HG03342 (cell line): ENCODE measurements around the gene CD300LG.
"Not testable (repeated sequence)": the region's sequence is repeated elsewhere in the genome, so short reads cannot be mapped to it uniquely, and the experiment has no call there.

Source experiments
- ATAC-seq: cut with Tn5 transposase; IDR thresholded peaks from one replicate; pipeline ENCODE4 v1.9.1; 2021; ENCODE audit warnings: mild to moderate bottlenecking, moderate library complexity; ENCODE audit not compliant: unreplicated experiment

Gene CD300LG

DNA sequence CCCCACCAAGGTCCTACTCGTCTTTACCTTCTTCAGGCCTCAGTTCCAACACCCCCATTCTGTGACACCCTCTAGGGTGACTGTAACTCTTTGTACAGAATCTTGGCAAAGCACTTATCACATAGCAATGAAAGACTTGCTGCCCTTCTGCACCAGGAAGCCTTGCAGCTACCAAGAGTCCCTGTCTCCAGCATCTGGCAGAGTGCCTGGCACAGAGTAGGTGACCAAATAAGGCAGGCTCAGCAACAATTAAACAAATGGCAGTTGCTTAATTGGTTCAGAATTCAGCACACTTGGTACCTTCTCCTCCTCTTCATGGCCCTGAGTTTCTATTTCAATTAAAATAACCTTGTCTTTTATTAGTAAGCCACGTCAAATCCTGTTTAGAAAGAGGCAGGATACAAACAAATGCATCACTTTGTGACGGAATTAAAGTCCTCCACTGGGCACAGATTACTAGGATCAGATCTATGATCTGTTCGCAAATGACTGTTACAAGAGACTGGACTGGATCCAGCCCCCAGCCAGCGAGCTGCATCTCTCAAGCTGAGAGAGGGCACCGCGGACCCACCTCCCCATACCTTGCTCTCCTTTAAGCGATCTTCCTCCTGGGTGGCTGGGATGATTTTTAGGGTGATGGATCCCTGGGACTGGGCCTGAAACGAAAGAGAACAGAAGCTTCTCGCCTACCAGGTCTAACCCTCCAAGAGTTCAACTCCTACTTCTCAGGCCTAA lies 23.5 kb upstream of the CD300LG start:
- ATAC-seq = no peak

DNA sequence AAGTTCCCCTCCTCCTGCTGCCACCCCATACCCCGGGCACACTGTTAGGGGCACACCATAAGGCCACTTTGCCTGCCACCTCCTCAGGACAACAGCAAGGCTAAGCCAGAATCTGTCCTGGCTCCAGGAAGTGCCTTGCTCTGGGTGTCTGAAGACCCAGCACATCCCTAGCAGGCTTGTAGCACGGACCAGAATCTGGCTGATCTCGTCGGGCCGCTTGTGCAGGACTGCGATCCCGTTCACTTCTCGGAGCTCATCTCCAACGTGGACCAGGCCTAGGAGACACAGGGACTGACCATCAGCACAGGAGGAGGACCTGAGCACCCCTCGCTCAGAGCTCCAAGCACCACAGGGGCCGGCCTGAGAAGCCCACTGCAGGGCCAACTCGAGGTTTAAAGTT lies 21.4 kb upstream of the CD300LG start:
- no peak for ATAC-seq

DNA sequence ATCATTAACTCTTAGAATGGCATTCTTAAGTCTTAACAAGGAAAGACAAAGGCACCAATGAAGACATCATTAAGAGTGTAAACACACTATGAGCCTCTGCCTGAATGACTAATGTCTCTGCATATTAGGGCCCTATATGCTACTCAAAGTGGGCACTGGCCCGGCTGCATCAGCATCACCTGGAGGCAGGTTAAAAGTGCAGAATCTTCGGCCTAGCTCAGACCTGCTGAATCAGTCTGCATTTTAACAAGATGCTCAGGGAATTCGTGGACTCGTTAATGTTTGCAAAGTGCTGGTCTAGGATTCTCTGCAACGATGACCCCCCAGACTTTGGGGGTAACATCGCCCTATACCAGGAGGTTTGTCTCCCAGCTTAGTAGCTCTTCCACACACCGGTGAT lies 20.8 kb upstream of the CD300LG start:
- ATAC-seq = no peak

DNA sequence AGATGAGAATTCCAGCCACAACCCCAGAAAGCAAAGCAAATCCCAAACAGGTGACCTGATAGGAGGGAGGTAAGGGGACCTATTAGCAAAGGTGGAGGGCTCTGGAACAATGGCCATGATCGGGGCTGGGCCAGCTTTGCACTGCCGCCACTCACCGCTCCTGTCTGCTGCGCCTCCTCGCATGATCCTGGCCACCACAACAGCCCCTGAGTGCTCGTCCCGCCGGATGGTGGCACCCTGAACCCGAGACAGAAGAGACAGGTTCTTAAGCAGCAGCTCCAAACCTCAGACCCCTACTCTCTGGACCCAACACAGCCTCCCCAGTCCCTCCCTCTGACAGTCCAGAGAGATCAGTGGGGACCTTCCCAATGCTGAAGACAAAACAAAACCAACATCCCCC lies 19.4 kb upstream of the CD300LG start:
- ATAC-seq = no peak

DNA sequence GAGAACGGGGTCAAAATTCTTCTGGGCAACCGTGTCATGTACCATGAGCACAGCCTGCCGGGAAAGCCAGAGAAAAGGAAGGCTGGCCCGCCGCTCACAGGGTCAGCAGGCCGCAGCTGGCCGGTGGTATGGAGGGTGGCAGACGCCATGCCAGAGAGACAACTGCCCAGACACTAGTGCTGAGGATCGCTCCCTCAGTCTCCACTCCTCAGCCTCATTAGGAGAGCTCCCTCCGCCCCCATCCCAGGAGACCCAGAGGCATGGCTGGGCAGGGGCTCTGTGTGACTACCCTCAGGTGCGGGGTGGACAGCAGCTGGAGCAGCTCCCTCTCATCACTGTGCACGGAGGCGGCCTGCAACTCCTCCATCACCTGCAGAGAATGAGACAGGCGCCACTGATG lies 17.2 kb upstream of the CD300LG start:
- no peak for ATAC-seq

DNA sequence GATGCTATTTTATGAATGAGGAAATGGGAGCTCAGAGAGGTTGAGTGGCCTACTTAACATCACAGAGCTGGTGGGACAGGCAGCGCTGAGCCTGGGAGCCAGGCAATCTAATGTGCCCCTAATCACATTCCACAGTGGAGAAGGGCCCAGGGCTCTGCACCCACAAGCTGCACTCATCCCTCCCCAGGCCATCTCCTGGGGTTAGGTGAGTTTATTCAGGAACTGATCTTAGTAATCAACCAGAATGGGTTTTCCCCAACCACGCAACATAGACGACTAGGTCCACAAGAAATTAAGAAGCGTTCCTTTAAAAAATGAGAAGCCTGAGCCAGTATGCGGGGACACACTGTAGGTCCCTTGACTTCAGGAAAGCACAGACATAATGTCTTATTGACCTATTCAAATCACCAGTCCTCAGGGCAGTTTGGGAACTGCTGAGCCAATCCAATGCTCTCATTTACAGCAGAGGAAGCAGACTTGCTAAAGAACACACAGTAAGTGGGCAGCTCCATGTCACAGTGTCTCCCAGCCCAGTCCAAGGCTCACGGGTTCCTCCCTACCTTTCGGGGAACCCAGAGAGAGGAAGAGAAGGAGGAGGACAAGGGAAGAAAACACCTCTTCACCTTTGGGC lies 16.4 kb upstream of the CD300LG start:
- no peak for ATAC-seq

DNA sequence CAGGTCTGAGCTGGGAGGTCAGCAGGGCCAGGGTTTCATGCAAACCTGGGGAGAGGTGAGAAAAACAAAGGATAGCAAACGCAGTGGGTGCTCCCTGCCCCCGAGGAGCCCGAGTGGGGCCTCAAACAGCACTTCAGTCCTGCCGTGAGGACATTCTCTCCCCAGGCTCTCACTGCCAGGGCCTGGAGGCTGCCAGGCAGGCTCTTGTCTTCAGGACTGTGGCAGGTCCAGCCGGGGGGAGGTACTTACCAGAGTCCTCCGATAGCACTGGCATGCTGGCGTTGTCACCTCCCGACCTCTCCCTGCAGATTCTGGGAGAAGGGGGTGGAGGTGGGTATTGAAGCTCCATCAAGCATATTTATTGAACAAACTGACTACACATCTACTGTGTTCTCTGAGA lies 15.3 kb upstream of the CD300LG start:
- ATAC-seq = no peak

DNA sequence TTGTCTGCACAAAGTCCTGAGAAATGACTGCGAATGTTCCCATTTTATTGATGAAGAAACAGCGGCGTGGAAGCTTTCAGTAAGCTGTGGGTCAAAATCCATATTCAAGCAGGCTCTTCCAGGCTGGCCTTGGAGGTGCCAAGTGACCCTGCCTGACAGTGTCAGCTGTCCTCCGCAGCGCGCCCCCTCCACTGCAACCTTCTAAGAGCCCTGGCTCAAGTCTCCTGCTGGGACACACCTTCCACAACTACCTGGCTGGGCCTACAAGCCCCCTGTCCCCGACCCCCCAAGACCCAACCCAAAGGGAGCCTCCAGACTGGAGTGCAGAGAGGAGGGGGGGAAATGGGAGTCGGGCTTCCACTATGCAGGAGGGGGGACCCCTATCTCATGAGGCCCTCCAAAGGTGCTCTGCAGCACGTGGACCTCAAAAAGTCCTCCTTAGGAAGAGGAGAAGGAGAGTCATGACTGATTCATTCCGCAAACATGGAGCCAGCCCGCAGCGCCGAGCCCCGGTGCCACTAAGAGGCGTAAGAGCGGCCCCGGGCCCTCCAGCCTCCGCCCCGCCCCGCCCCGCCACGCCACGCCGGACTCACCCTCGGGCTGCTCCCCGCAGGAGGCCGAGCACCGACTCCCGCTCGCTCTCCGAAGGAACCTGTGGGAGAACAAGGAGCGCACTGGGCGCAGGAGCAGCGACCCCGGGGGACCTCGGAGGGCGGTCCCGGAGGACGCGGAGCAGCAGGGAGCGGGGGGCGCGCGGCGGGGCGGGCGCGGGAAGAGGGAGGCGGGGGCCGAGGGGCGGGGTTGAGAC lies 14.6 kb upstream of the CD300LG start:
- no peak for ATAC-seq

DNA sequence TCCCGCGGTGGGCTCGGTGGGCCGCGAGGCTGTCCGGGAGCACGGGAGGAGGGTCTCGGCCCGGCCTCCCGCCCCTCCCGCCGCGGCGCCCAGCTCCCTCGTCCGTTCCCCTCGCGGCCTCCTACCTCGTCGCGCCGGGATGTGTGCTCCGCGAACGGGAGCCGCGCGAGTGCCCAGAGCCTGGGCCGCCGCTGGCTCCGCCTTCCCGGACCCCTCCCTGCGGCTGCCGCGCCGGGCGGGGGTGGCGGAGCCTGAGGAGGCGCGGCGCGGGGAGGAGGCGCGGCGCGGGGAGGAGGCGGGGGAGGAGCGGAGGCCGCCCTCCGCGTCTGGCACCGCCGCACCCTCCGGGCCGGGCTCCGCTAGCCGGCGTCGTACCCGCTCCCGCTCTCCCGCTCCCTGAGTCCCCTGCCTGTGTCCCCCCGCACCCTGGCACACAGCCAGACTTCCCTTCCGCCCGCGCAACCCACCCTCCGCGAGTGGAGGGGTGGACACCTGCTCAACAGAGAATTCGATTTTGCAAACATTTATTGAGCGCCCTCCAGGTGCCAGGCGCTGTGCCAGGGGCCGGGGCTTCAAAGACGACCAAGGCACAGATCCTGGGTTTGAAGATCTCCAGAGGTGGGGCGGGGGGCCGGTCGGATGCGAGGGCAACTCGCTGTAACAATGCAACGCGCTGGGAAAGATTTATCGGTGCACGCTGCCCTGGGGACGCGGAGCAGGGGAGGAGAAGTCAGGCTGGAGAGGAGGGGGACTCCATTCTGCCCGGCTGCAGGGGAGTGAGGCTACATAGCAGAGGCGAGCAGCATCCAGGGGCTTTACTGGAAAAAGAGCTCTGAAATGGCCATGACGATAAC lies 13.8 kb upstream of the CD300LG start, which contains the start of gene MPP3:
MPP3 (minus strand) TSS at position 171 of the 854 bp plus-strand sequence. CDS start 1,240 bp downstream, outside the sequence.
- no peak for ATAC-seq

DNA sequence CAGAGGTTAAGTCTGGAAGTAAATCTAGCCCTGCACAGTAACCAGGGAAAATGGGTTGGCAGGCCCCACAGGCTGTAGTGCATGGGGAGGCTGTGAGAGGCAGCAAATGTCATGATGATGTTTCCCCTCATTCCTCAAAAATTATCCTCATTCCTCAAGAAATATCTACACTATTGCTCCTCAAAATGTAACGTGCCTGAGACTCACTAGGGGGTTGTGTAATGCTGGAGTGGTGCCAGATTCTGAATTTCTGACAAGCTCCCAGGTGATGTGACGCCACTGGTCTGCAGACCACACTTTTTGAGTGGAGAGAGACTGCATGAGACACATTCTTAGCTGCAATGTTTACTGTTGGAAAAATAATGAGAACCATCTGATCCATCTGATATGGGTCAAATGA lies 12.9 kb upstream of the CD300LG start:
- ATAC-seq = no peak

DNA sequence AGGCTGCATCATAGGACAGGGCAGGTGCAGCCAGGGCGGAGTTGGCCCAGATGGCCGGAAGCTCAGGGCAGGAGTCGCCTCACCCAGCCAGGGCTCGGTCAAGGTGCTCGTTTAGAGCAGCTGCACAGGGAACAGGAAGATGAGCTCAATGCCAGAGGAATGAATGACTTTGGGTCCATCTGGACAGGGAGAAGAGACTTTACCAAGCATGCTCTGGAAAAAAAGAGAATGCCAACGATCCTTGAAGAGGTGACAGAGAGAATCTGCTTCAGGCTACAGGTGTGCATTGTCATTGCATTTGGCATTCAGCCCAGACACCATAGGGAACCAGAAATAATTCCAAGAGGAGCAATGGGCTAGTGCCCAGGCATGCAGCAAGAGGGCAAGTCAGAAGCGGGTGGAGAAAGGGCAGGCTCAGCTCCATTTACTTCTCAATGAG lies 7.3 kb upstream of the CD300LG start:
- no peak for ATAC-seq

DNA sequence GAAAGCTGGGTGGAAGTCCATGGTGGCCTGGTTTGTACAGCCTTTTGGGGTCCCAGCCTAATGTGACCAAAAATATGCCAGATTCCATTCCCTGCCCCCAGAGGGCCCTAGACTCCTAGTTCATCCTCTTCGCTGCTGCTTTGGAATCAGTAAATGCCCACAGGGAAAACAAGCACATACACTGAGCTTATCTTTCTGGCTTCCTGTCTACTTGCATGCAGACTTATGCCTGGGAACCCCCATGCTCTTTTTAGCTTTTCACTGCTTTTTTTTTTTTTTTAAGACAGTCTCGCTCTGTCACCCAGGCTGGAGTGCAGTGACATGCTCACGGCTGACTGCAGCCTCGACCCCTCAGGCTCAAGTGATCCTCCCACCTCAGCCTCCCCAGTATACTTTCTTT lies 6.2 kb upstream of the CD300LG start:
- ATAC-seq = no peak

DNA sequence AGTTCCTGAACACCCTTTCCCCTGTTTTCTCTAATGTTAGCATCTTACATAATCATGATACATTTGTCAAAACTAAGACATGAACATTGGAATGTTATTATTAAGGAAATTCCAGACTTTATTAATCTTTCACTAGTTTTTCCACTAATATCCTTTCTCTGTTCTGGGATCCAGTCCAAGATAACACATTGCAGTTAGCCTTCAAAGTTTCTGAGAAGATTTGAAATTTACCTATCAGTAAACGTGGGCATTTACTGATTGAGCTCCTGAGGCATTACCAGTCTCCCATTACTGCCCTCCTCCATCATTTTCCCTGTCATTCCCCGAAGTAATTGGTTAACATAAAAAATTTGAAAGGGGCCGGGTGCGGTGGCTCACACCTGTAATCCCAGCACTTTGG lies 5.7 kb upstream of the CD300LG start:
- ATAC-seq = no peak

DNA sequence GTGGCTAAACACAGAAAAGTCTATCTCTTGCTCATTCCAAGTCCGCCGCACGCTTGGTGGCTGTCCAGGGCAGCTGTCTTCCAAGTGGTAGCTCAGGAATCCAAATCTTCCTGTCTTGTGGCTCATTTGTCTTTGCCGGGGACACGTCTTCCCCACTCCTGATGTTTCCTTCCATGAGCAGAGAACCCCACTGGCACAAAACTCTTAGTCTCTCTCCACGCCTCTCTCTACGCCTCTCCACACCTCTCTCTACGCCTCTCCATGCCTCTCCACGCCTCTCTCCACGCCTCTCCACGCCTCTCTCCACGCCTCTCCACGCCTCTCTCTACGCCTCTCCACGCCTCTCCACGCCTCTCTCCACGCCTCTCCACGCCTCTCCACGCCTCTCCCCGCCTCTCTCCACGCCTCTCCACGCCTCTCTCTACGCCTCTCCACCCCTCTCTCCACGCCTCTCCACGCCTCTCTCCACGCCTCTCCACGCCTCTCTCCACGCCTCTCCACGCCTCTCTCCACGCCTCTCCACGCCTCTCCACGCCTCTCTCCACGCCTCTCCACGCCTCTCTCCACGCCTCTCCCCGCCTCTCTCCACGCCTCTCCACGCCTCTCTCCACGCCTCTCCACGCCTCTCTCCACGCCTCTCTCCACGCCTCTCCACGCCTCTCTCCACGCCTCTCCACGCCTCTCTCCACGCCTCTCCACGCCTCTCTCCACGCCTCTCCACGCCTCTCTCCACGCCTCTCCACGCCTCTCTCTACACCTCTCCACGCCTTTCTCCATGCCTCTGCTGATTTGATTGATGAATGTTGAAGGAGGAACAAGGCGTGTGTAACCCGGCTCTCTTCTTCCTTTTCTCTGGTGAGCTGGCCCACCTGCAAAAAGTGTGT lies 4.6 kb upstream of the CD300LG start:
- not testable (repeated sequence) for ATAC-seq

DNA sequence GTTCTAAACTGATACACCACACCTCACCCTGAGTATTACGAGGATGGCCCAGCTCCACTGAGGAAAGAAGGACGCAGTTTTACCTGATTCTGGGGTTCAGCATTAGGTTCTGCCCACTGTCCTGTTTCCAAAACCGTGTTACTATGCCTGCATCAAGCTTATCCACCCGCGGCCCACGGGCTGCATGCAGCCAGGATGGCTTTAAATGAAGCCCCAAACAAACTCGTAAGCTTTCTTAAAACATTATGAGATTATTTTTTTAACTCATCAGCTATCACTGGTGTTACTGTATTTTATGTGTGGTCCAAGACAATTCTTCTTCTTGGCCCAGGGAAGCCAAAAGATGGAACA lies 4.0 kb upstream of the CD300LG start:
- no peak for ATAC-seq

DNA sequence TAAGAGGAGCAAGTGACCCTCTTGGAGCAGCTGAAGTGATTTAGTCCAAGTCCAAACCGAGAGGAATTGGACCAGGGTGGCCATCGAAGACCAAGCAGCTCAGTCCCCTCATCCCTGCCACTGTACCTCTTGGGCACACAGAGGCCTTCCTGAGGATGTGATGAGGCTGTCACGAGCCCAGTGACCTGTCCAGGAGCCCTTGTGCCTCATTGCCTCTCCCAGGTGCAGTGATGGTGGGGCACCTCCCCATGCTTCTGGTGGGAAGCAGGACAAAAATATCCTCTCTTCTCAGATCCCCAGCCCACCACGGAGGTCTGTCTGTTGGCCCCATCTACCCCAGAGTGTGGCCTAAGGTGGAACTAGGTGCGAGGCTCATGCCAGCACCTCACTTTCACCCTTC lies 2.7 kb upstream of the CD300LG start:
- ATAC-seq = no peak

DNA sequence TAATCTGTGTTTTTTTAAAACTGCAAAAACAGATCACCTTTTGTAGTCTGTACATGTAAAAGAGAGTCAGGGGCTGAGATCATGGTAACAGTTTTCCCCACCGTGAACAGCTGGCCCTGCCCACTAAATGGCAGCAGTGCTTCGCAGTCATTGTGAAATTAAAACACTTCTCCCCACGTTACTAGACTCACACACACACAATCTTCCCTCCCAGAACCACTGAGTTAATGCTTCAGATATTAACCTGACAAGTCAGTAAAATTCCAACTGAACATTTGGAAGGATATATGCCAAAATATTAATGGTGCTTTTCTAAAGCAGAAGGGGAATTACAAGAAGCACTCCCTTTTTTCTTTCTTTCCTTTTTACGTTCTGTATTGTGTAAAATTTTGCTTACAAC lies 1.2 kb upstream of the CD300LG start:
- no peak for ATAC-seq

DNA sequence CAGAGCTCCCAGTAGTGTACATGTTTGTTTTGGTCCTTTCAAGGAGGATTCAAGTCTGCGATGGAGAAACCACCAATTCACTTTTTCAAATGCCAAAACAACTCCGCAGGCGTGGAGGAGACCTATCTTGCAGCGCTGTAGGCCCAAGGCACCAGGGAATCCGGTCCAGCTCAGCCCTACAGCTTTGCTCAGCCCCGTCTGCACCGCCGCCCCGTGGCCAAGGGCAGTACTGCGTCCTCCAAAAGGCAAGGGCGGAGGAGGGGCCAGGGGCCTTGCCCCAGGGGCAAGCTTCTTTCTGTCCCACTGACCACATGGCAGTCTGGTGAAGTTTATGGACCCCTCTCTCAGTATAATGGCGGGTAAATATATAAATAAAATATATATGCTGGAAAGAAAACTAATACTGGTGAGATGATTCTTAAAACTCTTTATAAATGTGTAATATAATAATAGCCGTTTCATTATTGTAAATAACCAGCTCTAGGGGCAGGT lies 709 bp upstream of the CD300LG start:
- ATAC-seq = no peak

DNA sequence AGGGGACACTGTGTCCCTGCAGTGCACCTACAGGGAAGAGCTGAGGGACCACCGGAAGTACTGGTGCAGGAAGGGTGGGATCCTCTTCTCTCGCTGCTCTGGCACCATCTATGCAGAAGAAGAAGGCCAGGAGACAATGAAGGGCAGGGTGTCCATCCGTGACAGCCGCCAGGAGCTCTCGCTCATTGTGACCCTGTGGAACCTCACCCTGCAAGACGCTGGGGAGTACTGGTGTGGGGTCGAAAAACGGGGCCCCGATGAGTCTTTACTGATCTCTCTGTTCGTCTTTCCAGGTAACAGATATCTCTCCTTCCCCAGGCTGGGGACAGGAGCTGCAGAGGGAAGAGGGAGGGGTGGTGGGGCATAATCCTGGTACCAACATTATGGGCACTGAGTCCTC lies 1.6 kb downstream of the CD300LG start:
- ATAC-seq = no peak

DNA sequence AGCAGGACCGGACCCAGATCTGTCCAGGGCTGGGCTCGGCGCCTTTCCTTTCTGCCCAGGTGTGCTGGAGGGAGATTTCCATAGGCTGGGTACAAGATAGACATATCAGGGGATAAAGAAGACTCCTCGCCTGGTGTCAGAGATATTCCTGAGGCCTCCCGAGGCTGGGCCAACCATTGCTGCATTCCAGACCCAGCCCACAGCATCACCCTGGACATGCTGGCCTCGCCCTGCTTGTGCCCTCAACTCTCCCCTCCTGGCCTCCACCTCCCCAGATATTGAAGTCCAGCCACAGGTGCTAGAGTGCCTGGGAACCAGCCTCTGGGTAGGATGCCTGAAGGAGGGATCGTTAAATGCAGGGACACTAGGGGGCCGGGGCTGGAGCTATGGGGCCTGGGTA lies 2.1 kb downstream of the CD300LG start:
- no peak for ATAC-seq
